ENCODE measurements around the gene NHEJ1. TPM values are rescaled to one million over a fixed set of nuclear protein-coding genes. Genes with fewer than 3 reads are reported as not detected.

NHEJ1 gene
- total and polyA plus RNA-seq, 9 of the 15 experiments (the other 6 are each of a cell fraction or from before 2014, with no cell fraction given) = 9.0 to 23.7 (median 13.9) TPM

GRCh38 chr2:219176818-219177551 lies 16.4 kb upstream of the NHEJ1 start, which contains the start of gene CNPPD1 (continued):
- TF ChIP-seq MED1 (CRISPR knock-in tag; IDR thresholded peaks at IDR 0.05; ENCODE audit: borderline replicate concordance) = no peak
- no peak for TF ChIP-seq ATF3 (IDR thresholded peaks at IDR 0.05)
- no peak for TF ChIP-seq ATF3 (CRISPR knock-in tag; conservative IDR thresholded peaks at IDR 0.05)
- TF ChIP-seq ZNF764 (CRISPR knock-in tag; IDR thresholded peaks at IDR 0.05; ENCODE audit: low read depth) = no peak
- no peak for TF ChIP-seq ZNF263 (CRISPR knock-in tag; IDR thresholded peaks at IDR 0.05; ENCODE audit: borderline replicate concordance)
- TF ChIP-seq ZNF274 (IDR thresholded peaks at IDR 0.05; ENCODE audit: borderline replicate concordance, low read depth, low read length) = no peak
- peak in 1 of 3 experiments; percentile 69; a peak in 1 of 6 replicates for TF ChIP-seq ZBTB11 (CRISPR knock-in tag; IDR thresholded peaks at IDR 0.05)
- TF ChIP-seq GABPA (tag; conservative IDR thresholded peaks at IDR 0.05; ENCODE audit: low read depth) = peak; percentile 90
- TF ChIP-seq PCBP1 (IDR thresholded peaks at IDR 0.05; ENCODE audit: low read depth, low read length, poor library complexity, severe bottlenecking) = no peak
- no peak for TF ChIP-seq ZFP91 (CRISPR knock-in tag; IDR thresholded peaks at IDR 0.05)
- peak; percentile 43 for TF ChIP-seq TBP (optimal IDR thresholded peaks at IDR 0.05; ENCODE audit: low read depth, low read length)
- no peak for TF ChIP-seq ZKSCAN1 (IDR thresholded peaks at IDR 0.05; ENCODE audit: low read depth, low read length)
- TF ChIP-seq MAX (CRISPR knock-in tag; IDR thresholded peaks at IDR 0.05) = peak; percentile 63
- no peak for TF ChIP-seq ZZZ3 (IDR thresholded peaks at IDR 0.05)
- no peak for TF ChIP-seq BCL6 (CRISPR knock-in tag; IDR thresholded peaks at IDR 0.05)
- no peak for TF ChIP-seq ZNF174 (CRISPR knock-in tag; IDR thresholded peaks at IDR 0.05)
- peak; percentile 96 for TF ChIP-seq HNRNPL (IDR thresholded peaks at IDR 0.05; ENCODE audit: low read depth, low read length)
- TF ChIP-seq ATF2 (CRISPR knock-in tag; IDR thresholded peaks at IDR 0.05) = no peak
- no peak for TF ChIP-seq ADNP (tag; IDR thresholded peaks at IDR 0.05)

All from K562 (cell line).